ENCODE results near the gene NDUFAF8.

DNA sequence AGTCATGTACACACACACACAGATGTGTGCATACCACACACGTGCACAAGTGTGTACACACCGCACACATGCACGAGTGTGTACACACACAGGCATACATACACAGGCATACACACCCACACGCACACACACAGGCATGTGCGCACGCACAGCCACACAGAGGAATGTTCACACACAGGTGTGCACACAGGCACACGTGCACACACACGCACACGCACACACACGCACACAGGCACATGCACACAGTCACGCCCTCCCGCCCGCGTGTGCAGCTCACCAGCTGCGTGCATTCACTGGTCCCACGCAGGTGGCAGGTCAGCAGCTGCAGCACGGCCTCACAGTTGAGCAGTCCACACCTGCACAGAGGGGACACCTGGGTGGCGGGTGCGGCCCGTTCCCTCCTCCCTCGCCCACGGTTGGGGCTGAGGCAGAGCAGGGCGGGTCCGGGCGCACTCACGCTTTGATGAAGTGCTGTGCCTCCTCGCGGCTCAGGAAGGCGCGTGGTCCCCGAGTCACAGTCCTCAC lies 7.9 kb upstream of the NDUFAF8 start:
- TF ChIP-seq, protein P1, sequence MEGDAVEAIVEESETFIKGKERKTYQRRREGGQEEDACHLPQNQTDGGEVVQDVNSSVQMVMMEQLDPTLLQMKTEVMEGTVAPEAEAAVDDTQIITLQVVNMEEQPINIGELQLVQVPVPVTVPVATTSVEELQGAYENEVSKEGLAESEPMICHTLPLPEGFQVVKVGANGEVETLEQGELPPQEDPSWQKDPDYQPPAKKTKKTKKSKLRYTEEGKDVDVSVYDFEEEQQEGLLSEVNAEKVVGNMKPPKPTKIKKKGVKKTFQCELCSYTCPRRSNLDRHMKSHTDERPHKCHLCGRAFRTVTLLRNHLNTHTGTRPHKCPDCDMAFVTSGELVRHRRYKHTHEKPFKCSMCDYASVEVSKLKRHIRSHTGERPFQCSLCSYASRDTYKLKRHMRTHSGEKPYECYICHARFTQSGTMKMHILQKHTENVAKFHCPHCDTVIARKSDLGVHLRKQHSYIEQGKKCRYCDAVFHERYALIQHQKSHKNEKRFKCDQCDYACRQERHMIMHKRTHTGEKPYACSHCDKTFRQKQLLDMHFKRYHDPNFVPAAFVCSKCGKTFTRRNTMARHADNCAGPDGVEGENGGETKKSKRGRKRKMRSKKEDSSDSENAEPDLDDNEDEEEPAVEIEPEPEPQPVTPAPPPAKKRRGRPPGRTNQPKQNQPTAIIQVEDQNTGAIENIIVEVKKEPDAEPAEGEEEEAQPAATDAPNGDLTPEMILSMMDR (IDR thresholded peaks at IDR 0.05) = no peak
- TF ChIP-seq POLR2AphosphoS5 (IDR thresholded peaks at IDR 0.05) (no peak), POLR2A (IDR thresholded peaks at IDR 0.05) (no peak), EP300 (IDR thresholded peaks at IDR 0.05) (no peak)
